Neuronal stem cell (in vitro differentiated cells): ENCODE data around the gene HS6ST3.

Experiments used
- DNase-seq: peaks from one replicate; pipeline ENCODE4 v3.0.0-alpha.2; 2013; ENCODE audit warnings: low spot score
- H2AFZ ChIP-seq: one replicate; pipeline ENCODE4 v1.6.1; 2013; ENCODE audit warnings: mild to moderate bottlenecking, low read length, inconsistent platforms
- H2AK5ac ChIP-seq: 2 replicates; pipeline ENCODE4 v1.6.1; 2013; ENCODE audit warnings: low read depth, mild to moderate bottlenecking, inconsistent platforms, low read length, moderate library complexity, mixed read lengths
- H2BK120ac ChIP-seq: 2 replicates; pipeline ENCODE4 v1.6.1; 2013; ENCODE audit warnings: low read depth, mild to moderate bottlenecking, inconsistent platforms, low read length, moderate library complexity, mixed read lengths
- H2BK12ac ChIP-seq: one replicate; pipeline ENCODE4 v1.6.1; 2013; ENCODE audit warnings: low read length, inconsistent platforms
- H2BK15ac ChIP-seq: 2 replicates; pipeline ENCODE4 v1.6.1; 2013; ENCODE audit warnings: mild to moderate bottlenecking, low read length, inconsistent platforms, mixed read lengths
- H2BK5ac ChIP-seq: one replicate; pipeline ENCODE4 v1.6.1; 2013; ENCODE audit warnings: inconsistent platforms, mild to moderate bottlenecking, low read length, moderate library complexity
- H3K14ac ChIP-seq: one replicate; pipeline ENCODE4 v1.6.1; 2013; ENCODE audit warnings: low read length, inconsistent platforms
- H3K18ac ChIP-seq: 2 replicates; pipeline ENCODE4 v1.6.1; 2013; ENCODE audit warnings: low read length, inconsistent platforms
- H3K23ac ChIP-seq: 2 replicates; pipeline ENCODE4 v1.6.1; 2013; ENCODE audit warnings: low read depth, mild to moderate bottlenecking, mixed read lengths, low read length, inconsistent platforms; ENCODE audit not compliant: poor library complexity
- H3K27ac ChIP-seq: replicated peaks from 3 replicates; pipeline ENCODE4 v1.5.1; 2013; ENCODE audit warnings: low read length, inconsistent platforms
- H3K27me3 ChIP-seq, 3 experiments: 2 replicates each; pipeline ENCODE4 v1.6.1; 2013; ENCODE audit warnings: low read length in 3 of 3, mild to moderate bottlenecking in 2 of 3, inconsistent platforms in 1 of 3, low read depth in 1 of 3, mixed read lengths in 1 of 3, moderate library complexity in 1 of 3; ENCODE audit not compliant: control insufficient read depth in 3 of 3, insufficient read depth in 3 of 3
- H3K36me3 ChIP-seq, 2 donors: replicated peaks in 1 of 2; 2 replicates each; pipeline ENCODE4 v1.6.1; 2013; ENCODE audit warnings: low read length in 2 of 2; ENCODE audit not compliant: control insufficient read depth in 2 of 2, insufficient read depth in 2 of 2
- H3K4ac ChIP-seq: 2 replicates; pipeline ENCODE4 v1.6.1; 2013; ENCODE audit warnings: inconsistent platforms, mild to moderate bottlenecking, low read length, moderate library complexity
- H3K4me1 ChIP-seq, 2 donors: 1 replicate in 1 of 2; 2 replicates in 1 of 2; pipeline ENCODE4 v1.6.1; 2013; ENCODE audit warnings: low read length in 2 of 2, low read depth in 1 of 2; ENCODE audit not compliant: control insufficient read depth in 2 of 2, insufficient read depth in 1 of 2
- H3K4me2 ChIP-seq: one replicate; pipeline ENCODE4 v1.6.1; 2013; ENCODE audit warnings: mild to moderate bottlenecking, low read length, inconsistent platforms; ENCODE audit not compliant: insufficient read depth, poor library complexity, severe bottlenecking
- H3K4me3 ChIP-seq, 2 donors: 2 replicates each; pipeline ENCODE4 v1.5.1; 2013; ENCODE audit warnings: low read length in 2 of 2, mild to moderate bottlenecking in 2 of 2, inconsistent platforms in 1 of 2, moderate library complexity in 1 of 2
- H3K79me1 ChIP-seq: one replicate; pipeline ENCODE4 v1.6.1; 2013; ENCODE audit warnings: low read depth, mild to moderate bottlenecking, inconsistent platforms, low read length, moderate library complexity
- H3K9ac ChIP-seq: one replicate; pipeline ENCODE4 v1.6.1; 2013; ENCODE audit warnings: mild to moderate bottlenecking, low read depth, low read length, inconsistent platforms; ENCODE audit not compliant: poor library complexity
- H3K9me3 ChIP-seq, 2 donors: replicated peaks in 1 of 2; 2 replicates each; pipeline versions ENCODE3 to v1.6.1; 2013; ENCODE audit warnings: low read length in 2 of 2, mild to moderate bottlenecking in 2 of 2, inconsistent platforms in 1 of 2, low read depth in 1 of 2, mixed read lengths in 1 of 2, moderate library complexity in 1 of 2; ENCODE audit not compliant: control insufficient read depth in 2 of 2, insufficient read depth in 1 of 2
- H4K8ac ChIP-seq: one replicate; pipeline ENCODE4 v1.6.1; 2013; ENCODE audit warnings: low read depth, mild to moderate bottlenecking, inconsistent platforms, low read length, moderate library complexity
- H4K91ac ChIP-seq: one replicate; pipeline ENCODE4 v1.6.1; 2013; ENCODE audit warnings: low read length, low read depth, mild to moderate bottlenecking, inconsistent platforms; ENCODE audit not compliant: poor library complexity
- WGBS, 2 donors: extraction: QIAGEN DNeasy Blood & Tissue Kit; methylation state at CpG; one replicate each; pipeline ENCODE4 v1.1.7; 2013; ENCODE audit warnings: missing lambda C conversion rate in 2 of 2, mixed read lengths in 1 of 2; ENCODE audit not compliant: insufficient read length in 2 of 2, insufficient replicate concordance in 1 of 2; ENCODE audit errors: extremely low coverage in 2 of 2; 5-methylcytosine and 5-hydroxymethylcytosine counted together

The HS6ST3 gene

GRCh38 chr13:96796091-96796633 is 706.3 kb downstream of the HS6ST3 start:
- Histone ChIP-seq H3K9me3 (no peaks in the 10 kb centered on the region), H3K36me3 (no peaks in the 10 kb centered on the region), H3K4me1 (no peaks in the 10 kb centered on the region)

GRCh38 chr13:96797136-96797535 is 707.2 kb downstream of the HS6ST3 start:
- Histone ChIP-seq H2AFZ (no peak overlapping the region), H2AK5ac (no peak overlapping the region), H3K18ac (no peak overlapping the region), H3K14ac (no peak overlapping the region), H3K9ac (no peak overlapping the region), H2BK12ac (no peak overlapping the region), H3K9me3 (no peaks in the 10 kb centered on the region), H3K4me2 (no peak overlapping the region), H3K27me3 (no peaks in the 10 kb centered on the region), H3K27ac (no peak overlapping the region), H4K91ac (no peak overlapping the region), H3K4me1 (no peaks in the 10 kb centered on the region), H3K4me3 (no peak overlapping the region), H3K4ac (no peak overlapping the region), H3K79me1 (no peaks in the 10 kb centered on the region), H4K8ac (no peak overlapping the region), H3K23ac (no peak overlapping the region), H2BK15ac (no peak overlapping the region), H2BK120ac (no peak overlapping the region), H3K36me3 (no peaks in the 10 kb centered on the region), H2BK5ac (no peak overlapping the region)
- no CpG with 5 or more reads among the region's 1 CpG for WGBS, 2 donors
- no peak for DNase-seq

More at GRCh38 chr13:96796091-96796633, 706.3 kb downstream of the HS6ST3 start:
- H3K27me3 ChIP-seq: no peaks in the 10 kb centered on the region
- H3K9ac ChIP-seq: no peak overlapping the region
- H2BK120ac ChIP-seq: no peak overlapping the region
- no peak overlapping the region for H3K4me3 ChIP-seq
- no peak overlapping the region for H3K18ac ChIP-seq
- no peak overlapping the region for H2BK5ac ChIP-seq
- no CpG with 5 or more reads among the region's 2 CpGs for WGBS, 2 donors
- H3K4me2 ChIP-seq: no peak overlapping the region
- H2BK12ac ChIP-seq: no peak overlapping the region
- DNase-seq: no peak
- H2BK15ac ChIP-seq: no peak overlapping the region
- no peak overlapping the region for H4K91ac ChIP-seq
- H2AK5ac ChIP-seq: no peak overlapping the region
- H2AFZ ChIP-seq: no peak overlapping the region
- H3K27ac ChIP-seq: no peak overlapping the region
- H3K23ac ChIP-seq: no peak overlapping the region
- H3K79me1 ChIP-seq: no peaks in the 10 kb centered on the region
- H4K8ac ChIP-seq: no peak overlapping the region
- H3K14ac ChIP-seq: no peak overlapping the region
- H3K4ac ChIP-seq: no peak overlapping the region

DNA sequence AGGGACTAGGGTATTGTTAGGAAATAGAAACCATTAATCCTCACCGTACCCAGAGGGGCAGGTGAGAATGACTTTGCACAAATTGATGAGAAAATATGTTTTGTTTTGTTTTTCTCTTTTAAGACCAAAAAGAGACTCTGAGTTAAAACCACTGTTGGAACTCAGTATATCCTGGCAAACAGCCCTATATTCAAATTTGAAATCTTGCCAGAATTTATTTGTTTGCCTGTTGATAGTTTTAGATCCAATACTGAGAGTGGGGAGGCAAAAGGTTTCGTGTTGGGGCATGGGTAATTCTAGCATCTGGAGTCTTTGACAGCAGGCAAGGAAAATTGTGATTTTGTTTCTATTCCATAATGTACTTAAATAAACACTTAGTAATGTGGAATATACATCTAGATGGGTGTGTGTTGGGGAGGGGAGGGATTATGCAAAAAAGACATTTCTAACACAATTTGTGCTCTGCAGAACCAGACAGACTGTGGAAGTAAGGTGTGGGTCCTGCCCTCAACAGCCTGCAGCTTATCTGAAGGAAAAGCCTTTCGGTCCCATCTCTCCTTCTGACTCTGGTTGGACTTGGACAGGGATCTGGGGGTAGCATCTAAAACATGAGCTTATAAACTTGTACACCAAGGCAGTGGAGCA is 713.7 kb downstream of the HS6ST3 start:
- Histone ChIP-seq H4K8ac (no peak overlapping the region), H3K27me3 (no peaks in the 10 kb centered on the region), H3K18ac (no peak overlapping the region), H3K4me2 (no peak overlapping the region), H2AFZ (no peak overlapping the region), H2AK5ac (no peak overlapping the region), H3K4ac (no peak overlapping the region), H4K91ac (no peak overlapping the region), H3K36me3 (no peaks in the 10 kb centered on the region), H2BK5ac (no peak overlapping the region), H3K4me3 (no peak overlapping the region), H3K27ac (no peak overlapping the region), H3K14ac (no peak overlapping the region), H3K9me3 (no peaks in the 10 kb centered on the region), H3K23ac (no peak overlapping the region), H3K4me1 (no peaks in the 10 kb centered on the region), H3K79me1 (no peaks in the 10 kb centered on the region), H2BK12ac (no peak overlapping the region), H2BK15ac (no peak overlapping the region), H2BK120ac (no peak overlapping the region), H3K9ac (no peak overlapping the region)
- DNase-seq: no peak
- no CpG with 5 or more reads among the region's 3 CpGs for WGBS, 2 donors

DNA sequence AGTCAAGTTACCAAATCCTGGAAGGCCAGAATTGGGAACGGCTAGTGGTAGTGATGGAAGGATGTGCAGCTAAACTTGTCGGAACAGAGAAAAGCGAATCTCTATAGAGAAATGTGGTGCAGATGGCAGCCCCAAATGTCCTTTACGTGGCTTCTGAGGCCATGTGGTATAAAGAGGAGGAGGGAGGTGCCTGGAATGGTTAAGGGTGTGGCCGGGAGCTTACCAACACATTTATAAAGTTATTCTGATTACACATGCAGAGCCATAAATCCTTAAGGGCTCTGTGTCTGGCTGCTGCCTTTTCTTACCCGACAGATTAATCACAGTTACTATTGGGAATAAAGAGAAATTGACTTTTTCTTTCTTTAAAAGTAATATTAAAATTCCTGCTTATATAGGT is 714.3 kb downstream of the HS6ST3 start:
- Histone ChIP-seq H3K27me3 (no peaks in the 10 kb centered on the region), H2BK5ac (no peak overlapping the region), H3K36me3 (no peaks in the 10 kb centered on the region), H4K8ac (no peak overlapping the region), H4K91ac (no peak overlapping the region), H3K9ac (no peak overlapping the region), H3K79me1 (no peaks in the 10 kb centered on the region), H3K14ac (no peak overlapping the region), H2BK15ac (no peak overlapping the region), H3K4me1 (no peaks in the 10 kb centered on the region), H3K27ac (no peak overlapping the region), H3K18ac (no peak overlapping the region), H3K4me2 (no peak overlapping the region), H2AFZ (no peak overlapping the region), H2BK12ac (no peak overlapping the region), H3K4me3 (no peak overlapping the region), H2BK120ac (no peak overlapping the region), H3K4ac (no peak overlapping the region), H3K9me3 (no peaks in the 10 kb centered on the region), H2AK5ac (no peak overlapping the region), H3K23ac (no peak overlapping the region)
- no peak for DNase-seq
- no CpG with 5 or more reads among the region's 6 CpGs for WGBS, 2 donors
